OCI-LY3 (cell line): ENCODE results near the gene LIMA1.

Experiments used
- CTCF ChIP-seq: fragments of 200-600, 300-600 bp; sonication (generic); IDR thresholded peaks from 2 replicates; pipeline ENCODE4 v1.5.1; 2014; ENCODE audit warnings: antibody characterized with exemption, low read length, low read depth
- EZH2phosphoT487 ChIP-seq: fragments of 200-600 bp; shearing (Covaris generic); IDR thresholded peaks from 2 replicates; pipeline ENCODE4 v1.6.1; 2018; ENCODE audit warnings: antibody characterized with exemption, mixed run types, low read depth

GRCh38 chr12:50271724-50272247 is 11.5 kb downstream of the LIMA1 start:
- TF ChIP-seq CTCF (no peak), EZH2phosphoT487 (no peak)
